ENCODE results near the gene SLC22A4.

The SLC22A4 gene

GRCh38 chr5:132389585-132390286, 95.5 kb downstream of the SLC22A4 start:
- Histone ChIP-seq H3K36me3 (replicated peaks) (no peaks in the 10 kb centered on the region), H3K4me3 (ENCODE audit: low read depth, low read length) (no peak overlapping the region), H3K27ac (peak overlapping the region; percentile 96), H3K27me3 (replicated peaks) (no peaks in the 10 kb centered on the region)
- in situ Hi-C loops (cut with HindIII; ENCODE audit: low pct_ligation_motif_present, low sequenced_read_pairs) = no loop called here
- TF ChIP-seq CTCF (IDR thresholded peaks at IDR 0.05; ENCODE audit: low read depth, low read length, missing control alignments) = no peak
- peak; percentile 98 for DNase-seq

- in situ Hi-C loops (cut with HindIII; ENCODE audit: low pct_ligation_motif_present, low sequenced_read_pairs) = no loop called here
- no peak for TF ChIP-seq CTCF (IDR thresholded peaks at IDR 0.05; ENCODE audit: low read depth, low read length, missing control alignments)
- DNase-seq = no peak
- H3K27ac ChIP-seq = no peak overlapping the region
- no peak overlapping the region for H3K4me3 ChIP-seq (ENCODE audit: low read depth, low read length)
- no peaks in the 10 kb centered on the region for H3K36me3 ChIP-seq (replicated peaks)
- H3K27me3 ChIP-seq (replicated peaks) = no peaks in the 10 kb centered on the region
Measured at GRCh38 chr5:132391247-132391646, 97.1 kb downstream of the SLC22A4 start.

GRCh38 chr5:132391870-132392269, 97.7 kb downstream of the SLC22A4 start:
- no peak overlapping the region for H3K27ac ChIP-seq
- no peak for TF ChIP-seq CTCF (IDR thresholded peaks at IDR 0.05; ENCODE audit: low read depth, low read length, missing control alignments)
- no peaks in the 10 kb centered on the region for H3K27me3 ChIP-seq (replicated peaks)
- in situ Hi-C loops (cut with HindIII; ENCODE audit: low pct_ligation_motif_present, low sequenced_read_pairs) = no loop called here
- no peak for DNase-seq
- no peaks in the 10 kb centered on the region for H3K36me3 ChIP-seq (replicated peaks)
- H3K4me3 ChIP-seq (ENCODE audit: low read depth, low read length) = no peak overlapping the region

GRCh38 chr5:132392411-132392810, 98.2 kb downstream of the SLC22A4 start:
- Histone ChIP-seq H3K27ac (no peak overlapping the region), H3K27me3 (replicated peaks) (no peaks in the 10 kb centered on the region), H3K4me3 (ENCODE audit: low read depth, low read length) (no peak overlapping the region), H3K36me3 (replicated peaks) (no peaks in the 10 kb centered on the region)
- no peak for TF ChIP-seq CTCF (IDR thresholded peaks at IDR 0.05; ENCODE audit: low read depth, low read length, missing control alignments)
- DNase-seq = no peak
- in situ Hi-C loops (cut with HindIII; ENCODE audit: low pct_ligation_motif_present, low sequenced_read_pairs) = no loop called here

- DNase-seq = no peak
- no peak overlapping the region for H3K4me3 ChIP-seq (ENCODE audit: low read depth, low read length)
Measured at GRCh38 chr5:132392978-132393825, 99.0 kb downstream of the SLC22A4 start.

More at GRCh38 chr5:132392978-132393825, 99.0 kb downstream of the SLC22A4 start:
- no peaks in the 10 kb centered on the region for H3K36me3 ChIP-seq (replicated peaks)
- no peak for TF ChIP-seq CTCF (IDR thresholded peaks at IDR 0.05; ENCODE audit: low read depth, low read length, missing control alignments)
- in situ Hi-C loops (cut with HindIII; ENCODE audit: low pct_ligation_motif_present, low sequenced_read_pairs) = no loop called here
- H3K27ac ChIP-seq = no peak overlapping the region
- no peaks in the 10 kb centered on the region for H3K27me3 ChIP-seq (replicated peaks)
